Endothelial cell of umbilical vein (primary cell): Measurements from ENCODE around the gene OPCML. TPM values are rescaled to one million over a fixed set of nuclear protein-coding genes. Genes with fewer than 3 reads are reported as not detected.

Experiments used
- BruUV-seq: library from RNA; stranded (reverse); fragments of 400-500 nt; replicated peaks from 2 replicates; lab custom pipeline; 2021; lab: Mats Ljungman, UMichigan
- CTCF ChIA-PET: fragments of 300-600, 350-600 bp; sonication (Branson Sonifier 250); formaldehyde crosslinking; loops from one replicate; lab custom pipeline; 2021; ENCODE audit warnings: antibody characterized with exemption, inconsistent platforms; lab: Charles Lee
- POLR2A ChIA-PET: fragments of 300-600, 350-600 bp; sonication (Branson Sonifier 250); formaldehyde crosslinking; loops from one replicate; lab custom pipeline; 2021; ENCODE audit warnings: antibody characterized with exemption, inconsistent platforms; lab: Charles Lee
- DNase-seq: peaks from one replicate; pipeline ENCODE4 v3.0.0-alpha.2; 2011; ENCODE audit warnings: low read depth, low spot score
- FAIRE-seq: peaks from 2 replicates; lab custom pipeline; 2011; peaks lifted over from hg19 to GRCh38; lab: Jason Lieb, UNC
- H2AFZ ChIP-seq: 2 replicates; pipeline ENCODE4 v1.6.0; 2012; ENCODE audit warnings: low read depth, low read length, control low read depth, inconsistent platforms
- H3K27ac ChIP-seq: 2 replicates; pipeline ENCODE4 v1.5.1; 2011; ENCODE audit warnings: low read depth, mild to moderate bottlenecking, control low read depth, low read length, moderate library complexity; ENCODE audit not compliant: insufficient read depth
- H3K27me3 ChIP-seq, 2 experiments: 2 replicates each; pipeline versions ENCODE4 v1.6.0 to v1.6.1; 2011; ENCODE audit warnings: low read length in 2 of 2, mixed read lengths in 1 of 2; ENCODE audit not compliant: control insufficient read depth in 2 of 2, insufficient read depth in 2 of 2
- H3K36me3 ChIP-seq, 2 experiments: 2 replicates in 1 of 2; 3 replicates in 1 of 2; pipeline ENCODE4 v1.5.1; 2011; ENCODE audit warnings: low read length in 2 of 2, mild to moderate bottlenecking in 1 of 2, moderate library complexity in 1 of 2; ENCODE audit not compliant: control insufficient read depth in 2 of 2, insufficient read depth in 2 of 2; ENCODE audit errors: extremely low read depth in 1 of 2
- H3K4me1 ChIP-seq: 3 replicates; pipeline ENCODE4 v1.5.1; 2011; ENCODE audit warnings: mild to moderate bottlenecking, low read length; ENCODE audit not compliant: control insufficient read depth, insufficient read depth; ENCODE audit errors: extremely low read depth
- H3K4me2 ChIP-seq: 2 replicates; pipeline ENCODE4 v1.6.1; 2011; ENCODE audit warnings: low read length, control low read depth, mixed read lengths; ENCODE audit not compliant: insufficient read depth
- H3K4me3 ChIP-seq, 3 experiments: fragments of 200-600 bp in 1 of 3; sonication (generic), shearing (Covaris generic) in 1 of 3; replicated peaks in 1 of 3; 2 replicates each; pipeline ENCODE4 v1.5.1; 2011 to 2016; ENCODE audit warnings: control low read depth in 3 of 3, low read length in 3 of 3, mild to moderate bottlenecking in 2 of 3, inconsistent platforms in 1 of 3, low read depth in 1 of 3, moderate library complexity in 1 of 3; ENCODE audit not compliant: insufficient read depth in 1 of 3
- H3K79me2 ChIP-seq: 2 replicates; pipeline ENCODE4 v1.6.0; 2012; ENCODE audit warnings: low read length, inconsistent platforms; ENCODE audit not compliant: control insufficient read depth, insufficient read depth
- H3K9ac ChIP-seq: replicated peaks from 2 replicates; pipeline ENCODE3; 2011; ENCODE audit warnings: low read length, control low read depth; ENCODE audit not compliant: insufficient read depth; ENCODE audit errors: extremely low read depth
- H3K9me1 ChIP-seq: replicated peaks from 3 replicates; pipeline ENCODE4 v1.6.0; 2011; ENCODE audit warnings: mild to moderate bottlenecking, low read length; ENCODE audit not compliant: control insufficient read depth, insufficient read depth; ENCODE audit errors: extremely low read depth
- H3K9me3 ChIP-seq: replicated peaks from 2 replicates; pipeline ENCODE4 v1.5.1; 2012; ENCODE audit warnings: low read length, inconsistent platforms; ENCODE audit not compliant: control insufficient read depth, insufficient read depth
- H4K20me1 ChIP-seq: replicated peaks from 2 replicates; pipeline ENCODE3; 2011; ENCODE audit warnings: mild to moderate bottlenecking, low read length; ENCODE audit not compliant: control insufficient read depth, insufficient read depth; ENCODE audit errors: extremely low read depth
- EZH2 ChIP-seq: IDR thresholded peaks from 2 replicates; pipeline ENCODE4 v1.6.1; 2012; ENCODE audit warnings: borderline replicate concordance, low read depth, mild to moderate bottlenecking, moderate library complexity, low read length, inconsistent platforms; ENCODE audit not compliant: severe bottlenecking
- FOS ChIP-seq: IDR thresholded peaks from 2 replicates; pipeline ENCODE4 v1.6.1; 2011; ENCODE audit warnings: mild to moderate bottlenecking, low read length, moderate library complexity, borderline replicate concordance; ENCODE audit not compliant: insufficient read depth
- GATA2 ChIP-seq: IDR thresholded peaks from 2 replicates; pipeline ENCODE4 v1.7.0; 2011; ENCODE audit warnings: low read depth, mild to moderate bottlenecking, moderate library complexity, mixed read lengths, low read length; ENCODE audit not compliant: insufficient read length, insufficient read depth
- JUN ChIP-seq: IDR thresholded peaks from 2 replicates; pipeline ENCODE4 v1.6.1; 2011; ENCODE audit warnings: borderline replicate concordance, low read depth; ENCODE audit not compliant: insufficient read length, insufficient read depth
- MYC ChIP-seq: IDR thresholded peaks from one replicate; pipeline ENCODE4 v1.6.1; 2011; ENCODE audit warnings: mild to moderate bottlenecking, low read depth, low read length
- POLR2A ChIP-seq: IDR thresholded peaks from 2 replicates; pipeline ENCODE4 v1.6.1; 2012; ENCODE audit warnings: low read depth, mild to moderate bottlenecking, control low read depth, low read length
- POLR2AphosphoS5 ChIP-seq: IDR thresholded peaks from 2 replicates; pipeline ENCODE4 v1.6.1; 2012; ENCODE audit warnings: low read depth, mild to moderate bottlenecking, control low read depth, low read length, moderate library complexity; ENCODE audit not compliant: insufficient read depth
- dilution Hi-C: fragments of 300-500 bp; cut with MboI; formaldehyde crosslinking; loops from one replicate; pipeline ENCODE4 v1.15.0; 2019; ENCODE audit warnings: low sequenced_read_pairs; ENCODE audit not compliant: extremely low pct_ligation_motif_present
- intact Hi-C: fragments of 100-400 bp; cut with micrococcal nuclease; formaldehyde crosslinking; loops from one replicate; pipeline ENCODE4 v1.10.0; 2022
- polyA plus RNA-seq, 4 experiments: library from polyadenylated mRNA; depleted of rRNA in 3 of 4; stranded (reverse) in 3 of 4; unstranded in 1 of 4; fragments of >200 nt; gene quantifications; 2 replicates each; pipeline versions ENCODE4 v1.2.1 to v1.2.3, GENCODE V29; 2011 to 2012; ENCODE audit warnings: missing spikeins in 1 of 4
- total RNA-seq: library from RNA; stranded (reverse); gene quantifications from 2 replicates; pipeline ENCODE4 v1.2.3, GENCODE V29; 2021
- TF ChIP-seq, protein P1 (sequence below), 2 donors: IDR thresholded peaks; 1 replicate in 1 of 2; 2 replicates in 1 of 2; pipeline ENCODE4 v1.5.1; 2011; ENCODE audit warnings: low read length in 2 of 2, mild to moderate bottlenecking in 2 of 2, moderate library complexity in 2 of 2, control low read depth in 1 of 2, inconsistent platforms in 1 of 2, low read depth in 1 of 2; ENCODE audit not compliant: insufficient read depth in 1 of 2; ENCODE audit errors: extremely low read depth in 1 of 2
- TF ChIP-seq, protein P2 (sequence below): IDR thresholded peaks from 2 replicates; pipeline ENCODE4 v1.6.1; 2011; ENCODE audit not compliant: insufficient read depth, insufficient read length

Gene OPCML
- total and polyA plus RNA-seq, 2 donors (not counting 3 experiments of a cell fraction or from before 2014, with no cell fraction given): not detected

DNA sequence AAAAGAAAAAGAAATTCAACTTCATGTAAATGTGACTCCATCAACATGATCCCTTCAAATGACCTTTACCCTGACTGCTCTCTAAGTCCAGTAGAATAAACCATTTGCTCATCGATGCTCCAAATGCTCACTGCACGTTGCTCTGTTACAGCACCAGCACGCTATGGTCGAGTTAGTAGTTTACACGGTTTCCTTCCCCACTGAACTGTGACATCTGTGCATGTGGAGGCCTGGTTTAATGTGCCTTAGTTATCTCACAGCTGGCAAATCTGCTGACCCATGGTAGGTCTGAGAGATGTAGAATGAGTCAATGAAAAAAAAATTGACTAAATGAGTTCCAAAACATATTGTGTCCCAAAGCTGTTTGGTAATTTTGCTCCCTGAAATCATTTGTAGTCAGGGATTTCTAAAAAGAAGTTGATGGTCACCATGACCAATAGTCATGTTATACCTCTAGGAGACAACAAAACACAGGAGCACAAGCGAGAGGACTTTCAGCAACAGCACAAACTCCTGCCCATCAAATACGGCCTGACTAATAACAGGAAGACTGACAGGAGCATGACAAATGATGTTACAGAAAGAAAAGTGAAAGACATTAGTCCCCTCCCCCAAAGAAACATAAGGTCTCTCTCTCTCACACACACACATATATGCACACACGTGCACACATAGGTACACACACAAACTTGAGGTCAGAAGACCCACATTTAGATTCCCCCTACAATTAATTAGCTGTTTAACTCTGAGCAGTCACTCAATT, 624.5 kb downstream of the OPCML start:
- H4K20me1 ChIP-seq: no peaks in the 10 kb centered on the region
- CTCF ChIA-PET: no interaction called here

More for the DNA sequence above, 624.5 kb downstream of the OPCML start:
- FAIRE-seq (no peak), DNase-seq (no peak)
- dilution Hi-C loops: no loop called here
- Histone ChIP-seq H3K79me2 (no peaks in the 10 kb centered on the region), H2AFZ (no peak overlapping the region), H3K9ac (no peak overlapping the region), H3K4me2 (no peak overlapping the region), H3K27me3 (no peaks in the 10 kb centered on the region), H3K36me3 (no peaks in the 10 kb centered on the region), H3K9me3 (no peaks in the 10 kb centered on the region), H3K4me1 (no peaks in the 10 kb centered on the region), H3K9me1 (no peaks in the 10 kb centered on the region), H3K27ac (no peak overlapping the region), H3K4me3 (no peak overlapping the region)
- POLR2A ChIA-PET: no interaction called here
- BruUV-seq: no TSS peak
- TF ChIP-seq, protein P1, sequence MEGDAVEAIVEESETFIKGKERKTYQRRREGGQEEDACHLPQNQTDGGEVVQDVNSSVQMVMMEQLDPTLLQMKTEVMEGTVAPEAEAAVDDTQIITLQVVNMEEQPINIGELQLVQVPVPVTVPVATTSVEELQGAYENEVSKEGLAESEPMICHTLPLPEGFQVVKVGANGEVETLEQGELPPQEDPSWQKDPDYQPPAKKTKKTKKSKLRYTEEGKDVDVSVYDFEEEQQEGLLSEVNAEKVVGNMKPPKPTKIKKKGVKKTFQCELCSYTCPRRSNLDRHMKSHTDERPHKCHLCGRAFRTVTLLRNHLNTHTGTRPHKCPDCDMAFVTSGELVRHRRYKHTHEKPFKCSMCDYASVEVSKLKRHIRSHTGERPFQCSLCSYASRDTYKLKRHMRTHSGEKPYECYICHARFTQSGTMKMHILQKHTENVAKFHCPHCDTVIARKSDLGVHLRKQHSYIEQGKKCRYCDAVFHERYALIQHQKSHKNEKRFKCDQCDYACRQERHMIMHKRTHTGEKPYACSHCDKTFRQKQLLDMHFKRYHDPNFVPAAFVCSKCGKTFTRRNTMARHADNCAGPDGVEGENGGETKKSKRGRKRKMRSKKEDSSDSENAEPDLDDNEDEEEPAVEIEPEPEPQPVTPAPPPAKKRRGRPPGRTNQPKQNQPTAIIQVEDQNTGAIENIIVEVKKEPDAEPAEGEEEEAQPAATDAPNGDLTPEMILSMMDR (IDR thresholded peaks at IDR 0.05; ENCODE audit: extremely low read depth in 1 of 2, insufficient read depth in 1 of 2, low read depth in 1 of 2, low read length in 2 of 2): no peak
- TF ChIP-seq FOS (no peak), POLR2AphosphoS5 (no peak), JUN (no peak), EZH2 (no peak), POLR2A (no peak), MYC (no peak), GATA2 (no peak)
- TF ChIP-seq, protein P2, sequence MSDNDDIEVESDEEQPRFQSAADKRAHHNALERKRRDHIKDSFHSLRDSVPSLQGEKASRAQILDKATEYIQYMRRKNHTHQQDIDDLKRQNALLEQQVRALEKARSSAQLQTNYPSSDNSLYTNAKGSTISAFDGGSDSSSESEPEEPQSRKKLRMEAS: no peak
- intact Hi-C loops: no loop called here
